ENCODE results near the gene TSPAN16. TPM values are rescaled to one million over a fixed set of nuclear protein-coding genes. Genes with fewer than 3 reads are reported as not detected.

The TSPAN16 gene
- total RNA-seq: not detected

- in situ Hi-C loops (cut with MboI; ENCODE audit: low pct_unique_long_range_greater_than_20kb in 2 of 9, low sequenced_read_pairs in 9 of 9, unreplicated experiment in 9 of 9): loop anchor here in 3 of 9 experiments (25.0 kb wide), 1 partner anchor 192 kb away; the partner anchor contains the start of gene ELAVL3 (in 3 of the 3)
- Histone ChIP-seq H3K4me1 (replicated peaks in 1 of 2) (peaks cover 0 to 2% of the 10 kb centered on the region in 2 donors), H3K4me3 (no peak within 1 kb of the TSS), H3K27ac (no peak within 1 kb of the TSS)
- ATAC-seq (replicated peaks in 6 of 8): no peak
- WGBS, 10 experiments: 55 to 100% (median 87%) methylated on average over 1 to 4 of the region's 8 CpGs; no CpG with 5 or more reads in 4 of the 10 experiments
These were observed at the start of gene TSPAN16 for GRCh38 chr19:11295665-11296245. TSS of gene TSPAN16 (plus strand) at chr19:11296160. CDS start at chr19:11296298, 138 bp downstream.

- H3K4me3 ChIP-seq: no peak overlapping the region
- H3K4me1 ChIP-seq (replicated peaks in 1 of 2): peaks cover 4 to 17% of the 10 kb centered on the region in 2 donors
- WGBS, 10 experiments: 80 to 100% (median 91%) methylated on average over 1 to 6 of the region's 11 CpGs; no CpG with 5 or more reads in 3 of the 10 experiments
- no peak for ATAC-seq (replicated peaks in 6 of 8)
- no peak overlapping the region for H3K27ac ChIP-seq
- in situ Hi-C loops (cut with MboI; ENCODE audit: low pct_unique_long_range_greater_than_20kb in 2 of 9, low sequenced_read_pairs in 9 of 9, unreplicated experiment in 9 of 9): no loop called here
These were observed 49.0 kb upstream of the TSPAN16 start for GRCh38 chr19:11246941-11247340.

- no peak overlapping the region for H3K4me3 ChIP-seq
- in situ Hi-C loops (cut with MboI; ENCODE audit: low pct_unique_long_range_greater_than_20kb in 2 of 9, low sequenced_read_pairs in 9 of 9, unreplicated experiment in 9 of 9): no loop called here
- H3K27ac ChIP-seq: no peak overlapping the region
- peaks cover 0 to 13% of the 10 kb centered on the region in 2 donors for H3K4me1 ChIP-seq (replicated peaks in 1 of 2)
- peak in 2 of 8 experiments; percentile 14 to 23 for ATAC-seq (replicated peaks in 6 of 8)
- WGBS, 10 experiments: 48 to 100% (median 100%) methylated on average over 1 to 4 of the region's 10 CpGs; no CpG with 5 or more reads in 7 of the 10 experiments
These were observed 48.6 kb upstream of the TSPAN16 start for GRCh38 chr19:11247391-11247790.

GRCh38 chr19:11247934-11248333 is 48.0 kb upstream of the TSPAN16 start:
- peaks cover 0 to 7% of the 10 kb centered on the region in 2 donors for H3K4me1 ChIP-seq (replicated peaks in 1 of 2)
- in situ Hi-C loops (cut with MboI; ENCODE audit: low pct_unique_long_range_greater_than_20kb in 2 of 9, low sequenced_read_pairs in 9 of 9, unreplicated experiment in 9 of 9): no loop called here
- ATAC-seq (replicated peaks in 6 of 8): no peak
- no peak overlapping the region for H3K27ac ChIP-seq
- WGBS, 10 experiments: 75 to 100% (median 90%) methylated on average over 1 to 8 of the region's 14 CpGs; no CpG with 5 or more reads in 4 of the 10 experiments
- H3K4me3 ChIP-seq: no peak overlapping the region

- 86 to 100% (median 100%) methylated on average over 1 to 2 of the region's 2 CpGs; no CpG with 5 or more reads in 3 of the 10 experiments for WGBS, 10 experiments
- in situ Hi-C loops (cut with MboI; ENCODE audit: low pct_unique_long_range_greater_than_20kb in 2 of 9, low sequenced_read_pairs in 9 of 9, unreplicated experiment in 9 of 9): no loop called here
- H3K4me1 ChIP-seq (replicated peaks in 1 of 2): no peaks in the 10 kb centered on the region
- H3K27ac ChIP-seq: no peak overlapping the region
- no peak for ATAC-seq (replicated peaks in 6 of 8)
- H3K4me3 ChIP-seq: no peak overlapping the region
These were observed 47.1 kb upstream of the TSPAN16 start for GRCh38 chr19:11248852-11249251.

- Histone ChIP-seq H3K4me3 (no peak overlapping the region), H3K4me1 (replicated peaks in 1 of 2) (peaks cover 0 to 4% of the 10 kb centered on the region in 2 donors), H3K27ac (no peak overlapping the region)
- ATAC-seq (replicated peaks in 6 of 8): peak in 1 of 8 experiments; percentile 55
- 93 to 100% (median 100%) methylated on average over 1 to 4 of the region's 4 CpGs; no CpG with 5 or more reads in 5 of the 10 experiments for WGBS, 10 experiments
- in situ Hi-C loops (cut with MboI; ENCODE audit: low pct_unique_long_range_greater_than_20kb in 2 of 9, low sequenced_read_pairs in 9 of 9, unreplicated experiment in 9 of 9): no loop called here
These were observed 44.7 kb upstream of the TSPAN16 start for GRCh38 chr19:11251217-11251616.

- ATAC-seq (replicated peaks in 6 of 8): no peak
- peaks cover 0 to 6% of the 10 kb centered on the region in 2 donors for H3K4me1 ChIP-seq (replicated peaks in 1 of 2)
- no peak overlapping the region for H3K4me3 ChIP-seq
- in situ Hi-C loops (cut with MboI; ENCODE audit: low pct_unique_long_range_greater_than_20kb in 2 of 9, low sequenced_read_pairs in 9 of 9, unreplicated experiment in 9 of 9): no loop called here
- WGBS, 10 experiments: 74 to 100% (median 95%) methylated on average over 2 to 4 of the region's 11 CpGs; no CpG with 5 or more reads in 4 of the 10 experiments
- no peak overlapping the region for H3K27ac ChIP-seq
These were observed 44.2 kb upstream of the TSPAN16 start for GRCh38 chr19:11251650-11252314.

GRCh38 chr19:11252665-11253355 is 43.1 kb upstream of the TSPAN16 start:
- ATAC-seq (replicated peaks in 6 of 8): peak in 3 of 8 experiments; percentile 6 to 50 (median 47)
- H3K4me3 ChIP-seq: no peak overlapping the region
- in situ Hi-C loops (cut with MboI; ENCODE audit: low pct_unique_long_range_greater_than_20kb in 2 of 9, low sequenced_read_pairs in 9 of 9, unreplicated experiment in 9 of 9): no loop called here
- WGBS, 10 experiments: 65 to 100% (median 76%) methylated on average over 1 to 4 of the region's 19 CpGs; no CpG with 5 or more reads in 6 of the 10 experiments
- H3K27ac ChIP-seq: no peak overlapping the region
- H3K4me1 ChIP-seq (replicated peaks in 1 of 2): peaks cover 0 to 6% of the 10 kb centered on the region in 2 donors

- no peak for ATAC-seq (replicated peaks in 6 of 8)
- Histone ChIP-seq H3K4me1 (replicated peaks in 1 of 2) (peaks cover 0 to 6% of the 10 kb centered on the region in 2 donors), H3K4me3 (no peak overlapping the region), H3K27ac (no peak overlapping the region)
- in situ Hi-C loops (cut with MboI; ENCODE audit: low pct_unique_long_range_greater_than_20kb in 2 of 9, low sequenced_read_pairs in 9 of 9, unreplicated experiment in 9 of 9): no loop called here
- WGBS, 10 experiments: 89 to 100% (median 94%) methylated on average over 1 to 3 of the region's 5 CpGs; no CpG with 5 or more reads in 6 of the 10 experiments
These were observed 41.3 kb upstream of the TSPAN16 start for GRCh38 chr19:11254666-11255065.

- Histone ChIP-seq H3K27ac (peak overlapping the region in 1 of 2 donors; percentile 40), H3K4me3 (no peak overlapping the region), H3K4me1 (replicated peaks in 1 of 2) (peaks cover 0 to 6% of the 10 kb centered on the region in 2 donors)
- in situ Hi-C loops (cut with MboI; ENCODE audit: low pct_unique_long_range_greater_than_20kb in 2 of 9, low sequenced_read_pairs in 9 of 9, unreplicated experiment in 9 of 9): no loop called here
- WGBS, 10 experiments: 0 to 27% (median 17%) methylated on average over 1 to 3 of the region's 7 CpGs; no CpG with 5 or more reads in 6 of the 10 experiments
- ATAC-seq (replicated peaks in 6 of 8): peak in 5 of 8 experiments; percentile 72 to 84 (median 74)
These were observed 39.8 kb upstream of the TSPAN16 start for GRCh38 chr19:11256189-11256588.

- ATAC-seq (replicated peaks in 6 of 8): no peak
- Histone ChIP-seq H3K4me3 (no peak overlapping the region), H3K4me1 (replicated peaks in 1 of 2) (peaks cover 0 to 6% of the 10 kb centered on the region in 2 donors), H3K27ac (no peak overlapping the region)
- WGBS, 10 experiments: 86 to 100% (median 100%) methylated on average over 1 to 3 of the region's 3 CpGs; no CpG with 5 or more reads in 4 of the 10 experiments
- in situ Hi-C loops (cut with MboI; ENCODE audit: low pct_unique_long_range_greater_than_20kb in 2 of 9, low sequenced_read_pairs in 9 of 9, unreplicated experiment in 9 of 9): no loop called here
These were observed 38.0 kb upstream of the TSPAN16 start for GRCh38 chr19:11257846-11258380.

GRCh38 chr19:11260996-11261395 is 35.0 kb upstream of the TSPAN16 start:
- Histone ChIP-seq H3K4me1 (replicated peaks in 1 of 2) (peaks cover 0 to 9% of the 10 kb centered on the region in 2 donors), H3K27ac (peak overlapping the region in 1 of 2 donors; percentile 62), H3K4me3 (peak overlapping the region in 1 of 5 donors; percentile 60)
- in situ Hi-C loops (cut with MboI; ENCODE audit: low pct_unique_long_range_greater_than_20kb in 2 of 9, low sequenced_read_pairs in 9 of 9, unreplicated experiment in 9 of 9): no loop called here
- no peak for ATAC-seq (replicated peaks in 6 of 8)
- 60 to 94% (median 79%) methylated on average over 1 to 2 of the region's 5 CpGs; no CpG with 5 or more reads in 3 of the 10 experiments for WGBS, 10 experiments

Measured in motor neuron (in vitro differentiated cells).